ENCODE data around the gene FASTK. TPM values are rescaled to one million over a fixed set of nuclear protein-coding genes. Genes with fewer than 3 reads are reported as not detected.

FASTK gene
- polyA plus RNA-seq, 1 experiment, result 44.1 TPM

GRCh38 chr7:151121380-151122170, 41.0 kb upstream of the FASTK start:
- ChIA-PET CTCF (interaction anchor here (1.0 to 1.4 kb wide), 2 partner anchors 50 to 122 kb away, joined by 4 read pairs; no protein-coding TSS in a partner anchor), POLR2A (no interaction called here)
- no peak for TF ChIP-seq CTCF (IDR thresholded peaks at IDR 0.05; ENCODE audit: low read depth, low read length)
- Histone ChIP-seq H3K27me3 (ENCODE audit: control insufficient read depth, insufficient read depth, low read length) (no peaks in the 10 kb centered on the region), H3K4me3 (ENCODE audit: low read depth, low read length) (no peak overlapping the region), H3K9me3 (ENCODE audit: control insufficient read depth, insufficient read depth, low read length) (no peaks in the 10 kb centered on the region; the same call in 1 of the 2 replicates), H3K27ac (ENCODE audit: low read depth, low read length) (no peak overlapping the region)
- no peak for DNase-seq (ENCODE audit: low read depth, low spot score)

- H3K9me3 ChIP-seq (ENCODE audit: control insufficient read depth, insufficient read depth, low read length), result no peaks in the 10 kb centered on the region; the same call in 1 of the 2 replicates
Measured at GRCh38 chr7:151120896-151121295, 40.3 kb upstream of the FASTK start.

GRCh38 chr7:151119902-151120301, 39.3 kb upstream of the FASTK start:
- no peak for TF ChIP-seq CTCF (IDR thresholded peaks at IDR 0.05; ENCODE audit: low read depth, low read length)
- no peak overlapping the region for H3K27ac ChIP-seq (ENCODE audit: low read depth, low read length)
- DNase-seq (ENCODE audit: low read depth, low spot score), result no peak
- ChIA-PET POLR2A (no interaction called here), CTCF (interaction anchor here (0.9 to 1.4 kb wide), 3 partner anchors 9 to 124 kb away, joined by 3 to 5 read pairs (median 4); no protein-coding TSS in a partner anchor)
- no peak overlapping the region for H3K4me3 ChIP-seq (ENCODE audit: low read depth, low read length)
- no peaks in the 10 kb centered on the region; the same call in 1 of the 2 replicates for H3K9me3 ChIP-seq (ENCODE audit: control insufficient read depth, insufficient read depth, low read length)
- H3K27me3 ChIP-seq (ENCODE audit: control insufficient read depth, insufficient read depth, low read length), result no peaks in the 10 kb centered on the region

More at GRCh38 chr7:151120896-151121295, 40.3 kb upstream of the FASTK start:
- ChIA-PET CTCF (interaction anchor here (0.9 to 1.4 kb wide), 3 partner anchors 11 to 123 kb away, joined by 3 to 4 read pairs (median 4); no protein-coding TSS in a partner anchor), POLR2A (no interaction called here)
- no peak for TF ChIP-seq CTCF (IDR thresholded peaks at IDR 0.05; ENCODE audit: low read depth, low read length)
- DNase-seq (ENCODE audit: low read depth, low spot score), result no peak
- Histone ChIP-seq H3K27me3 (ENCODE audit: control insufficient read depth, insufficient read depth, low read length) (no peaks in the 10 kb centered on the region), H3K27ac (ENCODE audit: low read depth, low read length) (no peak overlapping the region), H3K4me3 (ENCODE audit: low read depth, low read length) (no peak overlapping the region)

GRCh38 chr7:151119055-151119415, 38.4 kb upstream of the FASTK start:
- DNase-seq (ENCODE audit: low read depth, low spot score), result no peak

More at GRCh38 chr7:151119055-151119415, 38.4 kb upstream of the FASTK start:
- ChIA-PET POLR2A (no interaction called here), CTCF (interaction anchor here (0.6 to 1.3 kb wide), 2 partner anchors 8 to 386 kb away, joined by 3 to 5 read pairs; no protein-coding TSS in a partner anchor)
- Histone ChIP-seq H3K27ac (ENCODE audit: low read depth, low read length) (no peak overlapping the region), H3K4me3 (ENCODE audit: low read depth, low read length) (no peak overlapping the region), H3K27me3 (ENCODE audit: control insufficient read depth, insufficient read depth, low read length) (no peaks in the 10 kb centered on the region), H3K9me3 (ENCODE audit: control insufficient read depth, insufficient read depth, low read length) (no peaks in the 10 kb centered on the region; the same call in 1 of the 2 replicates)
- TF ChIP-seq CTCF (IDR thresholded peaks at IDR 0.05; ENCODE audit: low read depth, low read length), result no peak
